NCI-H69 (cell line): Measurements from ENCODE around the gene ARMC8.

ENCODE experiments used
- DNase-seq: peaks from one replicate; lab custom pipeline; 2025; lab: John Stamatoyannopoulos, UW

Gene ARMC8

GRCh38 chr3:138308783-138309182 is 121.7 kb downstream of the ARMC8 start:
- DNase-seq = no peak

DNA sequence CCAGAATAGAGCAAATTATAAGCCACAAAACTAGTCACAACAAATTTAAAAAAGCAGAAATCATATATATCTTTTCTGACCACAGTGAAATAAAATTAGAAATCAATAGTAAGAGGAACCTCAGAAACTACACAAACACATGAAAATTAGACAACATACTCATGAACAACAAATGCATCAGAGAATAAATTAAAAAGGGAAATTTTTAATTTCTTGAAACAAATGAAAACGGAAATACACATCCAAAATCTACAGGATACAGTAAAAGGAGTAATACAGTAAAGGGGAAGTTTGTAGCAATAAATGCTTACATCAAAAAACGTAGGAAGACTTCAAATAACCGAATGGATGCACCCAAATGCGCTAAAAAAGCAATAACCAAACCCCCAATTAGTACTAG is 123.4 kb downstream of the ARMC8 start:
- no peak for DNase-seq

GRCh38 chr3:138314751-138315150 is 127.7 kb downstream of the ARMC8 start:
- no peak for DNase-seq

DNA sequence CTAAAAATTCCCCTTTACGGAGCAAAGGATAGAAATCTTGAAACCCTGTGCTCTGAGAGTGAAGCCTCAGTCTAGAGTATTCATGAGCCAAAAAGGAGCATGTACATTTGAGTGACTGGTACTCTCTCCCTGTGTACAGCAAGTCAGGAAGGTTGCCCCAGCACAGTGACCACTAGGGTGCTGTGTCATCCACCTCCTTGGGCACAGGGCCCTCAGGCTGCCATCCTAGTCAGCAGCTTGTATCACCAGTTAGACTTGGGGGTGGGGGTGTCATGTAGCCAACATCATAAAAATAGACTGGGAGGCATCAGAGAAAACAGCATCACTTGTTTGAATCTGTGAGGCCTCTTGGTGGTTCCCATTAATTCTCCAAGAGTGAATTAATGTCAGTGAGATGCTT is 130.6 kb downstream of the ARMC8 start:
- DNase-seq = no peak

DNA sequence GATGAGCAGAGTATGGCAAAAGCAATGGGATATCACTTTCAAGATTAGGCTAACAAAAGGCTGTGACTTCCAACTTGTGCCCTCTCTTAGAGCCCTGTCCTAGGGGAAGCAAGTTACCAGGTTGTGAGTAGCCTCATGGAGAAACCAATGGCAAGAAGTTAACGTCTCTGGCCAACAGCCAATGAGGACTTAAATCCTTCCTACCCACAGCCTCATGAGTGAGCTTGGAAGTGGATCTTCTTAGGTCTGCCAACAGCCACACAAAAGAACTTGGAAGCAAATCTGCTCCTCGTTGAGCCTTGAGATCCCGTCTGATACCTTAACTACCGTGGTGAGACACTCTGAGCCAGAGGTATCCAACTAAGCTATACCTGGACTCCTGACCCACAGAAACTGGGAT is 136.9 kb downstream of the ARMC8 start:
- no peak for DNase-seq

DNA sequence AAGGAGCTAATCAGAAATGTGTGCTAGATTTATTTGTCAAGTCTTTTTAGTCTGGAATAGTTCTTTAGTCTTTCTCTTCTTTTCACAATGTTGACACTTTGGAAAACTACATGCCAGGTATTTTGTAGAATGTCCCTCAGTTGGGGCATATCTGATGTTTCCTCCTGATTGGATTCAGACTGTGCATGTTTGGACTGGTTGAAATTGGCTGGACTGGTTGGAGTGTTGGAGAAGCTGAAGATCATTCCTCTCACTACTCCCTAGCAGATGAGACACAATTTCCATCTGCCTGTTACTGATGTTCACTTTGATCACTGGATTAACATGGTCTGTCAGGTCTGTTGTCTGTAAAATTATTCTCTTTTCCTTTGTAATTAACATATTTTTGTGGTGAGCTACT is 138.9 kb downstream of the ARMC8 start:
- DNase-seq = no peak

GRCh38 chr3:138326866-138327595 is 139.9 kb downstream of the ARMC8 start:
- DNase-seq = no peak

DNA sequence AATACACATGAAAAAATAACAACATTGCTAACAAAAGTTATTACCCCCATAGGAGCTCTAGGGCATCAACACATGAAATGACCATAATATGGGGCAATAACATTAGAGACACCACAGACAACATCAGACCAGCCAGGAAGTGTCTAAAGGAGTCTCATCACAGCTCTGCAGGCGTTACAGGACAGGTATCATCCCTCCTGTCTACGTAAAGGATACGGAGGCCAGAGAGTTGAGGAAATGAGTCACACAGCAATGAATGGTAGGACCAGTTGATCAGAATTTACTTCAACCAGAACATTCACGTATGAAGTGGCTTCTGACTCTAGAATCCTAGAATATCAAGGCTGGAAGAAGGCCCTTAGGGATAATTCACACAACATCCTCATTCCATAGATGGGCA is 140.7 kb downstream of the ARMC8 start:
- no peak for DNase-seq

- no peak for DNase-seq
Observed at GRCh38 chr3:138328341-138328740, 141.2 kb downstream of the ARMC8 start.

DNA sequence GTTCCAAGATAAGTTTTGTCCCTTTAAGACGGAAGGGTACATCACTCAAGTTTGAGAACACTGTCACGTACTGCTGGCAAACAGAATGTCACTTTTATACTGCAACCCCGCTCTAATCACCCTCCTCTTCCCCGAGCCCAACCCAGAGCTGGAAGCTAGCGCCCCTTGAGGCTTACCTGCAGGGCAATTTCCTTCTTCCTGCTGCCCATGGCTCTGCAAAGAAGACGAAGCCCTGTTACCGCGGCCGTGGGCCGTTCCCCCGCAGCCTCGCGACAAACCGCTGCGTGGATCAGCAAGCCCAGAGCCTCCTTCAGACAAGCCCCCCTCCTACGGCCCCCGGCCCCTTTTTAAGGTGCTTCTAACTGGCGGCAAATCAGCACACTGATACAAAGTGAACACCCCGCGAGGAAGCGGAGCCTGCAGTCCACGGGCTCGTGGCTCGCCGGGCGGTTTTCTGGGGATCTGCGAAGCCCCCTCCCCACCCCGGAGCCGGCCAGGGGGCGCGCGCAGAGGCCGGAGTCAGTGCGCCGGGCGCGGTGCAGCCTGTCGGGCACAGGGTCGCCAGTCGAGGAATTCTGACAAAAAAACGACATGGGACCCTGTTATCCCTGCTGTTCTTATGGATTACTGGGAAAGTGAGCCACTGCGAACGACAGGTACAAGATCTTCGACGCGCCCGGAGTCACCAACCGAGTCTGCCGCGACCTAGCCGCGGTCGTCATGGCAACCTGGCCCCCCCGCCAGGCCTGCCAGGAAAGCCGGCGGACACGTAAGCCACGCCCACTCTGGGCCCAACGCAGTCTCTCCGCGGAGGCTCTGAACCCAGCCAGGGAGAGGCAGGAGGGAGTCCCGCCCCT is 142.3 kb downstream of the ARMC8 start, which contains the start of gene NME9:
NME9 (minus strand) TSS at position 725 of the 857 bp plus-strand sequence; CDS start at position 209, 516 bp downstream.
- DNase-seq = peak; percentile 87

DNA sequence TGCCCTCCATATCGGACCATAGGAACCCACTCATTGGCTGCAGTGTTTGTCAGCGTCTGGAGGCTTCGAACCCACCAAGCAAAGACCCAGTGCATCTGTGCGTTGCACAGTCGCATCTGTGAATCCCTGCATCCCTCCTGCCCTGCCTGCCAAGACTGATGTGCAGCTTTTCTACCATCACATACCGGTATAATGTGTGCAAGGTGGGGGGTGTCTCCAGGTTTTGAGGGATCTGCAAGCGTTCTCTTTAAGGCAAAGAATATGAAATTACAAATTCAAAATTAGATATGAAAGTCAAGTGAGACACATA is 142.8 kb downstream of the ARMC8 start:
- no peak for DNase-seq

DNA sequence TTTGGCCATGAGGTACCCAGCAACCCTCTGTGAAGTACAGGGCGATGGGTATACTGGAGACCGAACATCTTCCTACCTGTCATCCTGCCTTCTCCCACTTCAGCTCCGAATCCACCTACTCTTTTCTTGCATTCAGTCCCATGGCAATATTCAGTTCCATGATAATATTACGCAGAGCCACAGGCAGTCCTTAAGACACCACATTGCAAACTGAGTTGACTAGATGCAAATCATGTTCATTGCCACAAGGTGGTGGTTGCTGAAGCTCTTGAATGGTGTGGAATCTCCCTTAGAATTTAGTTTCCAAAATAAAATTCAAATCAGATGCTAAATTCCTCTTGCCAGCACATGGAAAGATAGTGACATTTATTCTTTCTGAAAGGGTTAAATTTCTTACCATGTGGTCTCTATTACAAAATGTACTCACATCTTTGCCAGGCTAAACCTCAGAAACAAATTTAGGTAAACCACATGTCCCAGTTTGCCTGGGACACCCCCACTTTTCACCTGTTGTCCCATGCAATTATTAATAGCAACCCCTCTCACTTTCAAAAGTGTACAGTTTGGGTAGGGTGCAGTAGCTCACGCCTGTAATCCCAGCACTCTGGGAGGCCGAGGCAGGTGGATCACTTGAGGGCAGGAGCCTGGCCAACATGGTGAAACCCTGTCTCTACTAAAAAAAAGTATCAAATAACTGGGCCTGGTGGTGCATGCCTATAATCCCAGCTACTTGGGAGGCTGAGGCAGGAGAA is 144.2 kb downstream of the ARMC8 start:
- no peak for DNase-seq

DNA sequence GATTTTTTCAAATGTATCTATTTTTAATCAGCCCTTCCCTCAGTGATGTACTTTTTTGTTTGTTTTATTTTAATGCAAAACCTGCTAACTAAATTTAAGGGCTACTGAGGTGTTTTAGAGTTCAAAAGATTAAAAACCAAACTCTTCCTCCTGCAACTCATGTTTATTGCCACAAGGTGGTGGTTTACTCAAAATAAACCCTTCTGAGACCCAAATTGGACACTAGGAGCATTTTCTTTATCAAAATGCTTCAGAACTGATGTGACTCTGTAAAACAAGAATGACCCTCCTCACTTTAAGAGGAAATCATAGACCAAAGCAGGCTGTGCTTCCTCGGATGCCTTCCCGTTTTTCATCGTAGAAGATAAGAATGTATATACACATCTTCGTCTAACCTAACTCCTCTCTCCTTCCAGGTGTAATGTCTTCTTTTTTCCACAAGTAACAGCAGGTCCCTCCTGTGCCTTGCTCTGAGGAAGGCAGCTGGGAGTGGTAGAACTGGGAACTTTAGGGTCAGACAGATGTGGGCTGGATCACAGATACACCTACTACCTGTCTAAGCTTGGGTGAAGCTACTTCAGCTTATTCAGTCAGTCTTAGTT is 145.5 kb downstream of the ARMC8 start:
- DNase-seq = no peak

GRCh38 chr3:138334608-138335007 is 147.5 kb downstream of the ARMC8 start:
- no peak for DNase-seq

- no peak for DNase-seq
Observed at GRCh38 chr3:138336454-138336999, 149.4 kb downstream of the ARMC8 start.

GRCh38 chr3:138338244-138338643 is 151.1 kb downstream of the ARMC8 start:
- no peak for DNase-seq

GRCh38 chr3:138338811-138339210 is 151.7 kb downstream of the ARMC8 start:
- DNase-seq = no peak

DNA sequence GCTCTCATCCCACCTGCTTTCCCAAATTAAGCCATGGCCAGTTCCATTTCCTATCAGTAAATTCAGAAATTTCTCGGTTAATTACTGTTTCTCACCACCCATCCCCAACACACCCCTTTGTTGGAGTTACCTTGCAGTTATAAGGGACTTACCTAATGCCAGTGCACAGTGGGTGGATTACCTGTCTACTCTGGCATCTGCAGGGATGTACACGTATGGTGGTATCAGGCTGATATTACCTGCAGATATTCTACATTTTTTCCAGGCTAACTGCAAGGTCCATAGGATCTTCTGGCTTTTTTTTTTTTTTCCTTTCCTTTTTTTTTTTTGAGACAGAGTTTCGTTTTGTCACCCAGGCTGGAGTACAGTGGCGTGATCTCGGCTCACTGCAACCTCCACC is 153.4 kb downstream of the ARMC8 start:
- no peak for DNase-seq

GRCh38 chr3:138344754-138345153 is 157.7 kb downstream of the ARMC8 start:
- no peak for DNase-seq
